HL-60 (cell line): ENCODE data around the gene ADGRD2.

Experiments used
- POLR2AphosphoS5 ChIP-seq: IDR thresholded peaks from 2 replicates; pipeline ENCODE4 v1.6.1; 2012; ENCODE audit warnings: low read depth
- TF ChIP-seq, protein P1 (sequence below): IDR thresholded peaks from one replicate; pipeline ENCODE4 v1.5.1; 2011; ENCODE audit warnings: low read length, control low read depth, inconsistent platforms; ENCODE audit not compliant: insufficient read depth

DNA sequence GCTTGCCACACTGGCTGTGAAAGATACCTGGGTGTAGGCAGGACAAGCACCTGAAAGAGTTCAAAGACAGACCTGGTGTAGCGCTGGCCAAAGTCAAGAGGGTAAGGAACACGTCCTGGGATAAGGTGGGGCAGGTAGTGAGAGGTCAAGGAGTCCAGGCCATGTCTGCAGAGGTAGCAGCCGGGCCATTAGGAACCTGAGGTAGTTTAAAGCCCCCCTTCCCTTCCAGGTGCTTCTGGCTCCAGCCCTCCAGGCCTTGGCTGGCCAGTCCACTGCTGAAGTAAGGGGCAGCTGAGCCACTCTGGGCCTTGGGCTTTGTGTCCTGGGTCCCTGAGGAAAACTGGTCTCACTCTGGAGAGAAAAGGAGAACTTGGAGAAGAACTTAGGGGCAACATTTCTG is 70.9 kb downstream of the ADGRD2 start:
- TF ChIP-seq, protein P1, sequence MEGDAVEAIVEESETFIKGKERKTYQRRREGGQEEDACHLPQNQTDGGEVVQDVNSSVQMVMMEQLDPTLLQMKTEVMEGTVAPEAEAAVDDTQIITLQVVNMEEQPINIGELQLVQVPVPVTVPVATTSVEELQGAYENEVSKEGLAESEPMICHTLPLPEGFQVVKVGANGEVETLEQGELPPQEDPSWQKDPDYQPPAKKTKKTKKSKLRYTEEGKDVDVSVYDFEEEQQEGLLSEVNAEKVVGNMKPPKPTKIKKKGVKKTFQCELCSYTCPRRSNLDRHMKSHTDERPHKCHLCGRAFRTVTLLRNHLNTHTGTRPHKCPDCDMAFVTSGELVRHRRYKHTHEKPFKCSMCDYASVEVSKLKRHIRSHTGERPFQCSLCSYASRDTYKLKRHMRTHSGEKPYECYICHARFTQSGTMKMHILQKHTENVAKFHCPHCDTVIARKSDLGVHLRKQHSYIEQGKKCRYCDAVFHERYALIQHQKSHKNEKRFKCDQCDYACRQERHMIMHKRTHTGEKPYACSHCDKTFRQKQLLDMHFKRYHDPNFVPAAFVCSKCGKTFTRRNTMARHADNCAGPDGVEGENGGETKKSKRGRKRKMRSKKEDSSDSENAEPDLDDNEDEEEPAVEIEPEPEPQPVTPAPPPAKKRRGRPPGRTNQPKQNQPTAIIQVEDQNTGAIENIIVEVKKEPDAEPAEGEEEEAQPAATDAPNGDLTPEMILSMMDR: no peak
- TF ChIP-seq POLR2AphosphoS5: no peak
